ENCODE measurements around the gene SUSD1. TPM values are rescaled to one million over a fixed set of nuclear protein-coding genes. Genes with fewer than 3 reads are reported as not detected.

The SUSD1 gene
- total and polyA plus RNA-seq, 2 experiments from 2014 or later: 18.5 to 30.5 TPM

GRCh38 chr9:112072721-112073638 is 102.1 kb downstream of the SUSD1 start:
- Histone ChIP-seq H3K27ac (peak overlapping the region; percentile 93), H3K4me3 (no peak overlapping the region), H3K36me3 (replicated peaks; ENCODE audit: insufficient read depth, low read depth) (no peaks in the 10 kb centered on the region), H3K9me2 (replicated peaks; ENCODE audit: insufficient read depth) (no peaks in the 10 kb centered on the region), H3K9me3 (ENCODE audit: low read depth) (no peaks in the 10 kb centered on the region), H3K79me2 (peaks cover 2% of the 10 kb centered on the region), H2AFZ (no peak overlapping the region), H3K27me3 (no peaks in the 10 kb centered on the region), H3K4me2 (peak overlapping the region; percentile 8), H3K4me1 (ENCODE audit: insufficient read depth) (peaks cover 23% of the 10 kb centered on the region), H4K20me1 (ENCODE audit: insufficient read depth, poor library complexity, severe bottlenecking) (no peaks in the 10 kb centered on the region)
- WGBS (ENCODE audit: low lambda C conversion rate, missing lambda C conversion rate): 59% methylated on average over 7 of the region's 9 CpGs
- no peak for DNase-seq (ENCODE audit: low spot score)
- TF ChIP-seq CTCF (IDR thresholded peaks at IDR 0.05; ENCODE audit: poor library complexity): no peak
- TF ChIP-seq EZH2phosphoT487 (IDR thresholded peaks at IDR 0.05; ENCODE audit: low read depth, severe bottlenecking, unreplicated experiment): no peak
- no peak for TF ChIP-seq EZH2 (IDR thresholded peaks at IDR 0.05; ENCODE audit: borderline replicate concordance)

DNA sequence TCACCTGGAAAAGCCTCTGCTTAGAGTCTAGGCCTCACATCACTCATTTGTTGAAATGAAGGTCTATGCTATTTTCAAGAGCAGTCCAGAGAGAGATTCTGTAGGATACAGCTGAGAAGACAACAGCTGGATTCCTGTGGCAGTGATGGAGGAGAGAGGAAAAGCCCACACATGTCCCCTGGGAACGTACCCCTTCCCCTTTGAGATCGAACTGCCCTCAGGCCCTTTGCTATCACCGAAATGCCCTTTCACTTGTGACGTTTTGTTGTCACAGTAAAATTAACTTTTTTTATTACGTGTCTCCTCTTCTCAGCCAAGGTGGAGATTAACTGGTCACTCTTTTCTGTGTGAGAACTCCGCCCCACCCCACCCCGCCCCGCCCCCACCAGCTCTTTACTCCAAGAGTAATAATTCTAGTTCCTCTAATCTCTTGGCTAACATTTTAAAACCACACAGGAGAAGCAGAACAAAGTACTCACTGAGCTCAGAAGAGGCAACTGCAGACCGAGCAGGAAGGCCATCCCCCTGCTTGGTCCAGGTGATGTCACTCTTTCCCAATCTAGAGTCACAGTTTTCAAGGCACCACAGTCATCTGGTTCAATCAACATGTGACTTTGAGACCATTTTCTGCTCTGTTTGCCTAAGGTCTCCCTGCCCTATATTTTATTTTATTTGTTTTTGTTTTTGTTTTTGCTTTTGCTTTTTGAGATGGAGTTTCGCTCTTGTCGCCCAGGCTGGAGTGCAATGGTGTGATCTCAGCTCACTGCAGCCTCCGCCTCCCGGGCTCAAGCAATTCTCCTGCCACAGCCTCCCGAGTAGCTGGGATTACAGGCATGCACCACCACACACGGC is 105.6 kb downstream of the SUSD1 start:
- no peaks in the 10 kb centered on the region for H3K36me3 ChIP-seq (replicated peaks; ENCODE audit: insufficient read depth, low read depth)
- H3K79me2 ChIP-seq: peaks cover 2% of the 10 kb centered on the region
- 79% methylated on average over 15 of the region's 15 CpGs for WGBS (ENCODE audit: low lambda C conversion rate, missing lambda C conversion rate)
- TF ChIP-seq CTCF (IDR thresholded peaks at IDR 0.05; ENCODE audit: poor library complexity) (no peak), EZH2 (IDR thresholded peaks at IDR 0.05; ENCODE audit: borderline replicate concordance) (no peak), EZH2phosphoT487 (IDR thresholded peaks at IDR 0.05; ENCODE audit: low read depth, severe bottlenecking, unreplicated experiment) (no peak)
- no peaks in the 10 kb centered on the region for H4K20me1 ChIP-seq (ENCODE audit: insufficient read depth, poor library complexity, severe bottlenecking)
- no peaks in the 10 kb centered on the region for H3K9me3 ChIP-seq (ENCODE audit: low read depth)
- H3K4me3 ChIP-seq: no peak overlapping the region
- H2AFZ ChIP-seq: no peak overlapping the region
- peak overlapping the region; percentile 18 for H3K4me2 ChIP-seq
- no peaks in the 10 kb centered on the region for H3K9me2 ChIP-seq (replicated peaks; ENCODE audit: insufficient read depth)
- H3K27me3 ChIP-seq: no peaks in the 10 kb centered on the region
- H3K27ac ChIP-seq: peak overlapping the region; percentile 98
- H3K4me1 ChIP-seq (ENCODE audit: insufficient read depth): peaks cover 32% of the 10 kb centered on the region
- peak; percentile 79 for DNase-seq (ENCODE audit: low spot score)

DNA sequence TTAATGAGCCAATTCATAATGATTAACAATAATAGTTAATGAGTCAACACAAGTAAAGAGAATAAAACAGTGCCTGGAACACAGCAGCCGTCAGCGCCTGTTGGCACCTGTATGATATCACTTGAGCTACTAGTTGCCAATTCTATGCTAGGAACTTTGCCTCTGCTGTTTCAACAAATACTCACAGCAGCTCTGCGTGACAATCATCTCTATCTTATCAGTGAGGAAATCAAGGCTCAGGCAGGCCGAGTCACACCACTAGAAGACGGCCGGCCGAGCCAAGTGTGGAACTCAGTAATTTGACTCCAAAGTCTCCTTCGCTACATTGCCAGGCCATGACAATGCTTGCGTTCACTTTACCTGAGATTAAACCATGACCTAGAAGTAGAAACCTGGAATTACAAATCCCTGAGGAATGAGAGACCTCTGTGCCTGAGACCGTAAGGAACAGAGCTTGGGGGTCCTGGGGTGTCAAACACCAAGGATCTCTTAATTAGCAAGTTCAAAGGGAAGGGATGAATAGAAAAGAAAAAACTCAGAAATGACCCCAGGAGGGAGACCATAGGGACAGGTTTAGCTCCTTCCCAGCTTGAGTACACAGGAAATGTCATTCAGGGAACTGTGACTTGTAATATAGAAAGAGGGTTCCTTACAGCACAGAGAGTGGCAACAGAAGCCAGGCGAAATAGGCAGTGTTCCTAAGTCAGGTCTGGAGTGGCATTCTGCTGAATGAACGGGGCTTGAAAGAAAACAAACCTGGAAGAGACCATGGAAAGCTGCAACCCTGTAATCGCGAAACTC is 109.1 kb downstream of the SUSD1 start:
- Histone ChIP-seq H3K4me1 (ENCODE audit: insufficient read depth) (peaks cover 27% of the 10 kb centered on the region), H3K4me2 (no peak overlapping the region), H3K27me3 (no peaks in the 10 kb centered on the region), H4K20me1 (ENCODE audit: insufficient read depth, poor library complexity, severe bottlenecking) (no peaks in the 10 kb centered on the region), H3K36me3 (replicated peaks; ENCODE audit: insufficient read depth, low read depth) (no peaks in the 10 kb centered on the region), H2AFZ (no peak overlapping the region), H3K9me3 (ENCODE audit: low read depth) (no peaks in the 10 kb centered on the region), H3K4me3 (no peak overlapping the region), H3K79me2 (peaks cover under 1% of the 10 kb centered on the region), H3K9me2 (replicated peaks; ENCODE audit: insufficient read depth) (no peaks in the 10 kb centered on the region), H3K27ac (peak overlapping the region; percentile 98)
- DNase-seq (ENCODE audit: low spot score): peak; percentile 86
- TF ChIP-seq EZH2 (IDR thresholded peaks at IDR 0.05; ENCODE audit: borderline replicate concordance): no peak
- no peak for TF ChIP-seq CTCF (IDR thresholded peaks at IDR 0.05; ENCODE audit: poor library complexity)
- no peak for TF ChIP-seq EZH2phosphoT487 (IDR thresholded peaks at IDR 0.05; ENCODE audit: low read depth, severe bottlenecking, unreplicated experiment)
- 44% methylated on average over 14 of the region's 14 CpGs for WGBS (ENCODE audit: low lambda C conversion rate, missing lambda C conversion rate)
